Loucy (cell line): ENCODE results near the gene WWOX.

Experiments
- H2AFZ ChIP-seq: fragments of 200-600 bp; sonication (generic); 2 replicates; pipeline ENCODE4 v1.6.0; 2016; ENCODE audit warnings: antibody characterized with exemption, mild to moderate bottlenecking, low read length, moderate library complexity
- H3F3A ChIP-seq: fragments of 200-600 bp; 2 replicates; pipeline ENCODE4 v1.6.0; 2016; ENCODE audit warnings: antibody characterized with exemption, low read depth, mild to moderate bottlenecking
- H3K27me3 ChIP-seq: fragments of 200-600 bp; sonication (generic); 2 replicates; pipeline ENCODE4 v1.6.1; 2014; ENCODE audit warnings: low read length, mild to moderate bottlenecking; ENCODE audit not compliant: insufficient read depth, poor library complexity, severe bottlenecking
- H3K36me3 ChIP-seq: fragments of 200-600 bp; sonication (generic); 2 replicates; pipeline ENCODE4 v1.6.1; 2016; ENCODE audit warnings: low read length; ENCODE audit not compliant: insufficient read depth
- H3K4me1 ChIP-seq: fragments of 200-600 bp; sonication (generic); 2 replicates; pipeline ENCODE4 v1.5.1; 2014; ENCODE audit warnings: low read length, mild to moderate bottlenecking; ENCODE audit not compliant: insufficient read depth, poor library complexity, severe bottlenecking
- H3K4me2 ChIP-seq: fragments of 200-600 bp; sonication (generic); 2 replicates; pipeline ENCODE4 v1.6.0; 2014; ENCODE audit warnings: antibody characterized with exemption, low read length, low read depth, mild to moderate bottlenecking; ENCODE audit not compliant: poor library complexity, severe bottlenecking
- H3K4me3 ChIP-seq: fragments of 200-600 bp; sonication (generic); 2 replicates; pipeline ENCODE4 v1.5.1; 2014; ENCODE audit warnings: low read length, mild to moderate bottlenecking, mixed read lengths; ENCODE audit not compliant: poor library complexity, severe bottlenecking
- H3K79me2 ChIP-seq: fragments of 200-600 bp; sonication (generic); 2 replicates; pipeline ENCODE4 v1.6.1; 2014; ENCODE audit warnings: low read length; ENCODE audit not compliant: insufficient read depth
- H3K9ac ChIP-seq: fragments of 200-600 bp; sonication (generic); 2 replicates; pipeline ENCODE4 v1.6.0; 2014; ENCODE audit warnings: mild to moderate bottlenecking, low read depth, low read length, moderate library complexity; ENCODE audit not compliant: poor library complexity, severe bottlenecking
- H3K9me2 ChIP-seq: fragments of 200-600 bp; sonication (generic); replicated peaks from 2 replicates; pipeline ENCODE4 v1.6.1; 2016; ENCODE audit warnings: low read depth, low read length, mixed read lengths
- H3K9me3 ChIP-seq: fragments of 200-600 bp; sonication (generic); 2 replicates; pipeline ENCODE4 v1.6.1; 2014; ENCODE audit warnings: mild to moderate bottlenecking, antibody characterized with exemption, low read length, low read depth; ENCODE audit not compliant: insufficient read depth
- H4K20me1 ChIP-seq: fragments of 200-600 bp; sonication (generic); 2 replicates; pipeline ENCODE4 v1.6.0; 2014; ENCODE audit warnings: antibody characterized with exemption, low read length, mild to moderate bottlenecking; ENCODE audit not compliant: insufficient read depth, poor library complexity, severe bottlenecking
- CTCF ChIP-seq: fragments of 200-600 bp; sonication (generic); conservative IDR thresholded peaks from 2 replicates; pipeline ENCODE4 v1.5.1; 2014; ENCODE audit warnings: mild to moderate bottlenecking, antibody characterized with exemption, low read length
- EZH2phosphoT487 ChIP-seq: fragments of 200-600 bp; IDR thresholded peaks from 2 replicates; pipeline ENCODE4 v1.6.1; 2018; ENCODE audit warnings: antibody characterized with exemption, mild to moderate bottlenecking, moderate library complexity, borderline replicate concordance

WWOX gene

GRCh38 chr16:78906135-78906534, 806.7 kb downstream of the WWOX start:
- no peaks in the 10 kb centered on the region for H4K20me1 ChIP-seq
- H3K27me3 ChIP-seq: no peaks in the 10 kb centered on the region
- no peaks in the 10 kb centered on the region for H3K36me3 ChIP-seq
- H3K9ac ChIP-seq: no peak overlapping the region
- H3K9me3 ChIP-seq: no peaks in the 10 kb centered on the region
- H3K9me2 ChIP-seq: no peaks in the 10 kb centered on the region
- H3K79me2 ChIP-seq: no peaks in the 10 kb centered on the region
- H3F3A ChIP-seq: no peaks in the 10 kb centered on the region
- no peak overlapping the region for H3K4me3 ChIP-seq
- H3K4me1 ChIP-seq: peaks cover 4% of the 10 kb centered on the region
- no peak for TF ChIP-seq EZH2phosphoT487
- no peak for TF ChIP-seq CTCF
- H3K4me2 ChIP-seq: no peak overlapping the region
- H2AFZ ChIP-seq: no peak overlapping the region

- Histone ChIP-seq H2AFZ (no peak overlapping the region), H3K36me3 (no peaks in the 10 kb centered on the region), H3K79me2 (no peaks in the 10 kb centered on the region), H3F3A (no peaks in the 10 kb centered on the region), H3K9me3 (no peaks in the 10 kb centered on the region), H3K9ac (no peak overlapping the region), H3K27me3 (no peaks in the 10 kb centered on the region), H3K4me1 (no peaks in the 10 kb centered on the region), H3K4me2 (no peak overlapping the region), H3K9me2 (no peaks in the 10 kb centered on the region), H4K20me1 (no peaks in the 10 kb centered on the region), H3K4me3 (no peak overlapping the region)
- no peak for TF ChIP-seq EZH2phosphoT487
- TF ChIP-seq CTCF: no peak
Measured at GRCh38 chr16:78909226-78909625, 809.8 kb downstream of the WWOX start.

- H3F3A ChIP-seq: no peaks in the 10 kb centered on the region
- H3K4me2 ChIP-seq: no peak overlapping the region
- no peaks in the 10 kb centered on the region for H3K36me3 ChIP-seq
- no peaks in the 10 kb centered on the region for H4K20me1 ChIP-seq
- H3K9me3 ChIP-seq: no peaks in the 10 kb centered on the region
- H2AFZ ChIP-seq: no peak overlapping the region
- TF ChIP-seq CTCF (no peak), EZH2phosphoT487 (no peak)
- H3K9ac ChIP-seq: no peak overlapping the region
- H3K4me3 ChIP-seq: no peak overlapping the region
- H3K27me3 ChIP-seq: no peaks in the 10 kb centered on the region
- no peaks in the 10 kb centered on the region for H3K9me2 ChIP-seq
- H3K79me2 ChIP-seq: no peaks in the 10 kb centered on the region
- H3K4me1 ChIP-seq: no peaks in the 10 kb centered on the region
Measured at GRCh38 chr16:78915811-78916345, 816.4 kb downstream of the WWOX start.
